HG03442 (cell line): ENCODE results near the gene TBC1D17.
A peak's percentile ranks its signal among the peaks of the same experiment; 100 is the strongest.

ENCODE experiments used
- ATAC-seq: cut with Tn5 transposase; IDR thresholded peaks from one replicate; pipeline ENCODE4 v1.9.1; 2021; ENCODE audit warnings: mild to moderate bottlenecking, moderate library complexity; ENCODE audit not compliant: unreplicated experiment

The TBC1D17 gene

DNA sequence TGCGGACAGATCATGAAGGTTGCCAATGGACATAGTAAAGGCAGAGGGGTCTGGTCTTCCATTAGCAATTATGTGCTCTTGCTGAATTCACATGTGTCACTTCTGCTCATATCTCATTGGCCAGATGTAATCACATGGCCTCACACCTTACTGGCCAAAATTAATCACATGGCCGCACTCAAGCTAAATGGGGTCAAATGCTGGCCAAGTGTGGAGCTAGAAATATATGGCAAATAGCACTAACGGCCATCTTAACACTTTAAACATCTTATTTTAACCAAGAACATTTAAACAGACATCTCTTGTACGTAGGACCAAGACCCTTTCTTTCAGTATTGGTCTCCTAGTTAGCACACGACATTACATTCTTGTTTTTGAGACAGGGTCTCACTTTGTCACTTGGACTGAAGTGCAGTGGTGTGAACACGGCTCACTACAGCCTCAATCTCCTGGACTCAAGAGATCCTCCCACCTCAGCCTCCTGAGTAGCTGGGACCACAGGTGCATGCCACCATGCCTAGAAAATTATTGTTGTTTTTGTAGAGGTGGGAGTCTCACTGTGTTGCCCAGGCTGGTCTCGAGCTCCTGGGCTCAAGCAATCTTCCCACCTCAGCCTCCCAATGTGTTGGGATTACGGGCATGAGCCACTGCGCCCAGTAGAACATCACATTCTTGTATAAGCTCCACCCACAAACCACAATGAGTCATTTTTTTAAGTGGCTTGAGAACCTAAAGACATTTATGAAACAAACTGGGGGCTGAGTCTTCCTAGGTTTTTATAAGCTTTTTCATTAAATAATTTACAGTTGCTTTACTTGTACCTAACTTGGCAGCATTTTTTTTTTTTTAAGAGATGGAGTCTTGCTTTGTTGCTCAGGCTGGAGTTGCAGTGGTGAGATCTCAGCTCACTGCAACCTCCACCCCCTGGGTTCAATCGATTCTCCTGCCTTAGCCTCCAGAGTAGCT, 29.5 kb upstream of the TBC1D17 start:
- no peak for ATAC-seq

DNA sequence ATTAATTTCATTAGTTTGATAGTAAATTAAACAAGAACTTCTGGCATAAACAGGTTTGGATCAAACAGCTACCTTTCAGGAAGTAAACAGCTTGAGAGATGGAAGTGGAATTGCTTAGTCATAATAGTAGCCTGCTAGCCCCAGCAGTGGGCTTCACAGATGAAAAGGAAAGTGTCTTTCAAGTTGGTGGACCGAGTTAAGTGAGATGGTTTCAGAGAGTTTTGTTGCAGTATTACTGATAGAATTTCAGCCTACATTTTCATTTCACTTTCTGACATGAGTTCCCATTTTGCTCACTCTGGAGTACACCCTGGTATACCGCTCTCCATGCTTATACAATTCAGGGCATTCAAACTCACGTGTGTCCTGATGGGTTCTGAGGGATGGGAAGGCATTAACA, 28.6 kb upstream of the TBC1D17 start:
- ATAC-seq: no peak

DNA sequence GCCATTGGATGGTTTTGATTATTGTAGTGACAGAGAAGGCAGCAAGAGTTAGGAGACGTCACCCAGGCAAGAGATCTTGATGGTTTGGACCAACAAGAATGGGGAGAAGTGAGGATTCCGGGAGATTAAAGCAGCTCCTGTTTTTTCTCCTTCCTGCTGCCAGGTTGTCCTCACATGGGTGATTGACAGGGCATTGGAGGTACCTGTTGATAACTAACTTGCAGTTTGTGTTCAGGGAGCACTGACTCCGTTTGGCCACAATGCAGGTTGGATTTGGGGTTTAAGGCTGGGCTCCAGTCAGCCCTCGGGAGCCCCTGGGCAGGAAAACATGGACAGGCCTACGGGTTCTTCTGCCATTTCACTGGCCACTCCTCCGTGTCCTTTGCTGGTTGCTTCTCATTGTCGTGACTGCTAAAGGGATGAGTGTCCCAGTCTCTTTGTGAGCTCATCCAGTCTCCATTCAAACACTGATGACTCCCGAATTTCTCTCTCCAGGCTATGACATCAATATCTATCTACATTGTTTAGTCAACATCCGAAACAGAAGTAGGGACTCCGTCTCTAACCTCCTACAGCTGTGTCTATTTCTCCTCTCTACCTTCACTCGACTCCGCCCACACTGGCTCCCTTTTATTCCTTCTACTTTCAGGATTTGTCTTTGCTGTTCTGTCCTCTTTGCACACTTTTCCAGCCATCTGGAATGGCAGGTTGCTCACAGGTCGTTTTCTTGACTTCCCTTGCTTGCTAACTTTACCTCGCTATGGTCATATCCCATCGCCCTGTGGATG, 27.9 kb upstream of the TBC1D17 start:
- no peak for ATAC-seq

DNA sequence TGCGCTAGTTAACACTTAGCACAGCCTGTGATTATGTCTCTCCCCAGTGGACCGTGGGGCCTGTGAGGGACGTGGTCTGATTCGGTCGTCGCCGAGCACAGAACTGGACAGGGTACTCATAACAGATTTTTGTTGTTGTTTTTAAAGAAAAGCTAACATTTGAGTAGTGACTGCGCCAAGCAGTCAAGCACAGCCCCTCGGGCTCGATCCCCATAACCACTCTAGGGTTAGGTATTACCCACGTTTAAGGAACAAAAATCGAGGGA, 27.3 kb upstream of the TBC1D17 start:
- no peak for ATAC-seq

DNA sequence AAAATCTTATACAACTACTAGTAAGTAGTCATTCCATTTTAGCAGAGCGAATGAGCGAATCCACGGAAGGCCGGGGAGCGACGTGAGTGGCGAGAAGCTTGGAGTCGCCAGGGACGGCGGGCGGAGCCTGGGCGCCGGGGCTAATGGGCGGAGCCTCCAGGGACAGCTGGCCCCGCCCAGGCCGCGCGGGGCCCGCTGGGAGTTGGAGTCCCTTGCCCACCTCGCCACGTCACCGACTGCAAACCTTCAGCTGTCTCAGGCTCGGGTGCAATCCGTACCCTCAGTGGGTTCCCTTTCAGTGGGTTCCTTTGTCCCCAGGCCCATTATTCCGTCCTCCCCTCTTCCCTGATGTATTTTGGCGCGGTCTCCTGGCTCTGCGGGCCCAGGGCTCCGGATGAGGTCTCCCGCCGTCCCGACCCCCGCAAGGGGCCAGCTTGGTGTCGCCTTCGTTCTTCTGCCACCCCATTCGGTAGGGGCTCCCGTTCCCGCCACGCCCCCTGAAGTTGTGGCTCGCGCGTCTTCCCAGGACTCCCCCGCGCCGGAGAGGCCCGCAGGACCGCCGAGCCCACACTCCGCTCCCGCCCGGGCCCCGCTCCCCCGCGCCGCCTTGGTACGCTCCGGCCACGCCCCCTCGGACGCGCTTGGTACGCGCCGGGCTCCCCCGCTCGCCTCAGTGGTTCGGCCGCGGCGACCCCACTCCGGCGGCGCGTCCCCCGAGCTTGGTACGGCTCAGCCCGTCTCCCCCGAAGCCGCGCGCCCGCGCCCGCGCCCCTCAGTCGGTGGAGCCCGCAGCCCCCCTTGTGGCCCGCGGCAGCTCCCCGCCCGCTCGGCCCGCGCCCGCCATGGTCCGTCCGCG, 26.8 kb upstream of the TBC1D17 start, which contains the start of gene PTOV1:
TSS of gene PTOV1 (plus strand) at position 673 of the 856 bp plus-strand sequence.
- peak; percentile 69 for ATAC-seq

DNA sequence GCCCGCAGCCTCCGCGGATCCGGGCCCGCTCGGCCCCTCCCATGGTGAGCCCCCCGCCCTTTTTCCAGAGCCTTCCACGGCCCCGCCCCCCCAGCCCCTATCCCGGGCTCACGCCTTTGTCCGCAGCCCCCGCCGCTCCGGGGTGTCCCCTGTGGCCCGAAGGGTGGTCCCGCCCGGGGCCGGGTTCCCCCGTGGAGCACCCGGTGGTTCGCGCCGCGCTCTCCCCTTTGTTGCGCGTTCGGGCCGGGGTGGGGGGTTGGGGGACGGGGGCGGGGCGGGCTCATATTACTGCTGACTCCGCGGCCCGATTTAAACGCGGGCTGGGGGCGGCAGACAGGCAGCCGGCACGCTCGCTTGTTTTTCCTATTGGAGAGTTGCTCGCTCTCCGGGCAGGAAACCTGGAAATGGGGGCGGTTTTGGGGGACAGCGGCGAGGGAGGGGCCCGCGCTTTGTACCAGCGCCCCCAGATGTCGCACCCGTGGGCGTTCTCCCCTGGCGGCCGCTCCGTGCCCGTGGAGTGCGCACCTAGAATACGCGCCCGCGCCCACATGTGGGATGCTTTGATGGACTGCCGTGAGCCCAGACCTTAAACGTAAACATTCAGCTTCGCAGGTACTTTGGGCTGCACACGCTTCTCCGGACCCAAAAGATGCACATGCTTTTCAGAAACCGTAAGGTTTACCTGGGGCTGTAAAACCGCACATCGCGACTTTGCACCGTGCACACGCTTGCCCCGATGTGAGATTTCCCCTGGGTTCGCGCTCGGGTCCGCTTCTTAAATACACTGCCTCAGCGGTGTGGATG, 25.8 kb upstream of the TBC1D17 start:
- ATAC-seq: peak; percentile 6

DNA sequence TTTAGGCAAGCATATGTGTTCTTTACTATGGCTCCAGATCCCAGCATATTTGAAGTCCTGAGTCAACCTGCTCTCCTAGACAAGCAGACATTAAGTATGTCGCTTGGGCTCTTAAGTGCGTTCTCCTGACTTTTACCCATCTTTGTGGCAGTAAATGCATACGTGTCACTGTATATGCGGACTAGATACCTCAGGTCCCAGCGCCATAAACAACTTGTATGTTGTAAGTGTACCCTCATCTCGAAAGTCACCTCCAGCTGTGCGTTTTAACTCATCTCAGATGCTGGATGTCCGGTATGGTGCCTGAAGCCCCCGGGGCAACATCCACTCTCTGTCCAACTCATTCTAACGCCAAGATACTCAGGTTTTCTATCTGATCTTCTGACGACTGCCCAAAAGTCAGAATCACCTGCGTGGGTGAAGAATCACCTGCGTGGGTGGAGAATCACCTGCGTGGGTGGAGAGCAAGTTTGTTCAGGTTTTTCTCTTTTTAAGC, 24.8 kb upstream of the TBC1D17 start:
- ATAC-seq: no peak

DNA sequence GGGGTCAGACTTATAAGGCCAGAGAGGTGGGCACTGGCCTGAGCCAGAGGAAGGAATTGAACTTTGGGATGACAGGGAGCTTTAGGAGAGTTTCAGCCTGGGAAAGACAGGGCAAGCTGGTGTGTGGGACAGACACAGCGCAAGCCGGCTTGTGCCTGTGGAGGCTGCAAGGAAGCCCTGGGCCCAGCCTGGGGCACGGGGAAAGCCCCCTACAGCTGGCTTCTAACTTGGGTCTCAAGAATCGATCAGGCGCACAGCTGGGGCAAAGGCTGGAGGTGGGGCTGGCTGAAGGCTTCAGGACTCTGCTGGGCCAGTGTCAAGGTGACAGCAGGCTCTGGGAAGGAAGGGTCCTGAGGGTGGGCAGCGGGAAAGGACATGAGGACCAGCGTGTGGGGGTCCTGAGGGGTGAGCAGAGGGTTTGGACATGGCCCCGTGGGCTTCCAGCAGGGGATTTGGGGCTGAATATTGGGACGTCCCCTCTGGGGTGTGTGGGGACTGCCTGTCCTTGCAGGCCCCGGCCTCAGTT, 23.6 kb upstream of the TBC1D17 start:
- no peak for ATAC-seq

DNA sequence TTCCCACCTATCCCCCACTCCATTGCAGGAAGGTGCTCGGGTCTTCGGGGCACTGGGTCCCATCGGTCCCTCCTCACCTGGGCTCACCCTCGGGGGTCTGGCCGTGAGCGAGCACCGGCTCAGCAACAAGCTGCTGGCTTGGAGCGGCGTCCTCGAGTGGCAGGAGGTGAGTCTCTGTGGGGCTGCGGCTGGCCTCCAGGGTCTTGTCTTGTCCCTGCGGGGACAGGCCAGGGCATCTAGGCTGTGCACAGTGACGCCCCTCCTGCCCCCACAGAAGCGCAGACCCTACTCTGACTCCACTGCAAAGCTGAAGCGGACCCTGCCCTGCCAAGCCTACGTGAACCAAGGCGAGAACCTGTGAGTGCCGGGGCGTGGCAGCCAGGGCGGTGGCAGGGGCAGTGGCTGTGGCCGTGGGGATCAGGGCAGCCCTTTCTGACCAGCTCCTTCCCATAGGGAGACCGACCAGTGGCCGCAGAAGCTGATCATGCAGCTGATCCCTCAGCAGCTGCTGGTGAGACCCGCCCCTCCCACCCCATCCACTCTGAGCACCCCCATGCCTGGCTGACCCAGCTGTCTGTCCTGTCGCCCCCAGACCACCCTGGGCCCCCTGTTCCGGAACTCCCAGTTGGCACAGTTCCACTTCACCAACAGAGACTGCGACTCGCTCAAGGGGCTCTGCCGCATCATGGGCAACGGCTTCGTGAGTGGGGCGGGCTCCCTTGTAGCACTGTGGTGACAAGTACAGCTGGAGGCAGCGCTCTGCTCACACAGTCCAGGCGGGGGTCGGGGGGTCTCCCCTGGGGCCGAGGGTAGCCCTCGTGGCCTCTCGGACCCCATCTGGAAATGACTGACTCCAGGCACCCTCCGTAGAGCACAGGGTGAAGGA, 22.9 kb upstream of the TBC1D17 start:
- no peak for ATAC-seq

DNA sequence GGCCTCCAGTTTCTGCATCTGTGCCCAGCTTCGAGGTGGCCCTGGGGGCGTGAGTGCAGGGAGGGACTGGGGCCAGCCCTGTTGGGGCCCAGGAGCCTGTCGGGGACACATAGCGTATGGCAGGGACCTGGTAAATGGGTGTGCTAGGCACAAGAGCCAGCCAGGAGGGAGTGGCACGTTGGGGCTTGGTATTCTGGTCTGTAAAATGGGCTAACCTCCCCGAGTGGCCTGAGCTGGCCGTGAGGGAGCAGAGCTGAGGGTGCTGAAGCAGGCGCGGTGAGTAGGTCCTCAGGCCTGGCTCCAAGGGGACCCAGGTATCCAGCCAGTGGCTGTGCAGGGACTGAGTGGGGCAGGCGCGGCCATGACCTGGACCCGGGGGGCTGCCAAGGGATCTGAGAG, 22.2 kb upstream of the TBC1D17 start:
- no peak for ATAC-seq

DNA sequence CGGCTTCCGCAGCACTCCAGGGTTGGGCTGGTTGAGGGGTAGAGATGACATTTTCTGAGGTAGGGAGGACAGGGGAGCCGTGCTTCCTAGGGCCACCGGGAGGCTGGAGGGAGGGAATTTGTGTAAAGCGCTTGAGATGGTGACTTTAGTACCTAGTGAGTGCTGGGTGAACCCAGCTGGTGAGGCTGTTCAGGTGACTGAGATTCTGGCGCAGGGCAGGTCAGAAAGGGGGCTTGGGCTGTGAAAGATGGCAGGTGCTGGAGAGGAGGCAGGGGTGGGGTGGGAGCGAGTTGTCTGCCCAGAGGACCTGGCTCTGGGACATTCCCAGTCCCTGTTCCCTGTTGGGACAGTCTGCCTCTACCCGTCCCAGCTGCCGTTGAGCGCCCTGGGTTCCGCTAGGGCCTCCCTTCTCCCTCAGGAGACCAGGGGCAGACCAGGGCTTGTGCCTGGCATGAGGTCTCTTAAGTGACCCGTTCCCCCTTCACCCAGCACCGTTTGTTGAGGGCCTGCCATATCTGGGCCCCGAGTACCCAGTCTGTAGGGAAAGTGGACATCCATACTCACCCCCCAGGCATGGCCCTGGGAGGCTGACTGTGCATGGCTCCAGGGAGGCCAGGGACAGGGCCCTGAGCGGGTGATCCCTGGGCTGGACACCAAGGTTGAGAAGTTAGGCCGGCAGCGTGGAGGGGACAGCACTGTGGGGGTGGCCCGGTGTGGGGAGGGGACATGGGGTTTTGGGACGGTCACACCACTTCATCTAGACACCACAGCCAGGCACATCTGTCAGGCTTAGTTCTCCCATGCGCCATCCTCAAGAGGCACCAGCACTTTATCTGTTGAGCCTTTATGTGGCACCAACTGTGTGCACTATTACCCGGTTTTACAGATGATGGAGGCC, 21.6 kb upstream of the TBC1D17 start:
- ATAC-seq: no peak

DNA sequence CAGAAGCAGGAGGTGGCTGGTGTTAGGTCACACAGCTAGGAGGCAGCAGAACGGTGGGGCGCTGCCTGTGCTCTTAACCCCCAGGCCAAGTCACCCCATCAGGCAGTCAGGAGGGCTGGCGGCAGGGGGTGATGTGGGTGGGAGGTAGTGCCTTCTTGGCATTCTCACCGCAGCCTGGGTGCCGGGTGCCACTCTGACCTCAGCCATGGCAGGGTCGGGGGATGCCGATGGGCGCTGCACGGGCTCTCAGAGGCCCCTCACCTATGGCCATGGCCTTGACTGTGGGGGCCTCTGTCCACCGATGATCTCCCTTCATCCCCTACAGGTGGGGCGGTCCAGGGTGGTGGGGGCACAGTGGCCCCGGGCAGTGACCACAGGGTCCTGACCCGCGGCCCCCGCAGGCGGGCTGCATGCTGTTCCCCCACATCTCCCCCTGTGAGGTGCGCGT, 20.9 kb upstream of the TBC1D17 start:
- ATAC-seq: no peak

DNA sequence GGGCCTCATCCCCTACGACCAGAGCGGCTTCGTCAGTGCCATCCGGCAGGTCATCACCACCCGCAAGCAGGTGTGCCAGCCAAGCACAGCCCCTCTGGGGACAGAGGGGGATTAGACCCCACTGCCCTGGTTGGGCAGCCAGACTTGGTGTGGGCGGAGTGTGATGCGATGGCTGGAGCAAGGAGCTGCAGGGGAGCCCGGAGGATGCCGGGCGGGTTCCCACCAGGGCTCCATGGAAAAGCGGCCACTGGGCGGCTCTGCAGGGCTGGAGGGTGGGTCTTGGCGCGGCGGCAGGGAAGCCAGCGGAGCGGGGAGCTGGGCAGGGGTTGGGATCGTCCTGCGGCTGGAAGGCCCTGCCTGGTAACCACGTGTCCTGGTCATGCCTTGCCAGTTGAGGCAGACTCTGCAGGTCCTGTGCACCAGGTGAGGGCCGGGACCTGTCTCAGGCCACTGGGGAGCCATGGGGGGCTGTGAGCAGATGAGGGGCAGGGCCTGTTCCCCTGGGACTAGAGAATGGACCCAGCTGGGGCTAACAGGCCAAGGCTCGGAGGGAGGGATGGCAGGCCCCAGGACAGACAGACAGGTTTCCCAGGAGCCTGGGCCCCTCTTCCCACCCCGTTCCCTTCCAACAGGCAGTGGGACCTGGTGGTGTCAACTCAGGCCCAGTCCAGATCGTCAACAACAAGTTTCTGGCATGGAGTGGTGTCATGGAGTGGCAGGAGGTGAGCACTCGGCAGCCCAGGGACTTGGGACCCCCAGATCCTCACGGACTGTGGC, 20.3 kb upstream of the TBC1D17 start:
- ATAC-seq: no peak

DNA sequence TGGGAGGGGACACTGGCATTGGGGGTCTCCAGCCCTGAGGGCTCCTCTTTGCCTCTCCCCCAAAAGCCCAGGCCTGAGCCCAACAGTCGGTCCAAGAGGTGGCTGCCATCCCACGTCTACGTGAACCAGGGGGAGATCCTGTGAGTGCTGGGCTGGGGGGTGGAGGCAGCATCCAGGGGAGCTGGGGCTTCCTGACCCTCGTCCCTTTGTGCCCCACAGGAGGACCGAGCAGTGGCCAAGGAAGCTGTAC, 19.7 kb upstream of the TBC1D17 start:
- no peak for ATAC-seq

DNA sequence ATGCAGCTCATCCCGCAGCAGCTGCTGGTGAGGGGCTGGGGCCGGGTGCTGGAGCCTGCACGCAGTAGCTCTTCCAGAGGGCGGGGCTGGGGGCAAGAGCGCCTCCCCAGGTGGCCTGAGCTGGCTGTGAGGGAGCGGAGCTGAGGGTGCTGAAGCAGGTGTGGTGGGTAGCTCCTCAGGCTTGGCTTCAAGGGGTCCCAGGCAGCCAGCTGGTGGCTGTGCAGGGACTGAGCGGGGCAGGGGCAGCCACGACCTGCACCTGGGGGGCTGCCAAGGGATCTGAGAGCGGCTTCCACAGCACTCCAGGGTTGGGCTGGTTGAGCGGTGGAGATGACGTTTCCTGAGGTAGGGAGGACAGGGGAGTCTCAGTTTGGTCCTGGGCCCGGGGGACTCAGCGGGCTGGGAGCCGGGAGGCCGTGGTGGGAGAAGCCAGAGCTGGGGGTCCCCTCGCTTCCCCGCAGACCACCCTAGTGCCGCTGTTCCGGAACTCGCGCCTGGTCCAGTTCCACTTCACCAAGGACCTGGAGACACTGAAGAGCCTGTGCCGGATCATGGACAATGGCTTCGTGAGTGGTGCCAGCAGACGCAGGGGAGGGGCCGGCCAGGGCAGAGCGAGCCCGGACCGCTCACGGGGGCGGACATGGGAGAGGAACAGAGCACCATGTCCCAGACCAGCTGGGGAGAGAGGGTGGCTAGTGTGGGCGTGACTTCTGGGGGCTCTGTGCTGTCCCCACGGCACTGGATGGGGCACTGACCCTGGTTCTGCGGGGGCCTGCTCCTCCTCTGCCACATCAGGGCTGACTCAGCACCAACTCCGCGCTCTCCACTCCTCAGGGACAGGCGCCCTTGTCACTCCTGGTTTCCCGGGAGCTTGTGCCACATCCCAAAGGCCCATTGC, 19.2 kb upstream of the TBC1D17 start:
- no peak for ATAC-seq

DNA sequence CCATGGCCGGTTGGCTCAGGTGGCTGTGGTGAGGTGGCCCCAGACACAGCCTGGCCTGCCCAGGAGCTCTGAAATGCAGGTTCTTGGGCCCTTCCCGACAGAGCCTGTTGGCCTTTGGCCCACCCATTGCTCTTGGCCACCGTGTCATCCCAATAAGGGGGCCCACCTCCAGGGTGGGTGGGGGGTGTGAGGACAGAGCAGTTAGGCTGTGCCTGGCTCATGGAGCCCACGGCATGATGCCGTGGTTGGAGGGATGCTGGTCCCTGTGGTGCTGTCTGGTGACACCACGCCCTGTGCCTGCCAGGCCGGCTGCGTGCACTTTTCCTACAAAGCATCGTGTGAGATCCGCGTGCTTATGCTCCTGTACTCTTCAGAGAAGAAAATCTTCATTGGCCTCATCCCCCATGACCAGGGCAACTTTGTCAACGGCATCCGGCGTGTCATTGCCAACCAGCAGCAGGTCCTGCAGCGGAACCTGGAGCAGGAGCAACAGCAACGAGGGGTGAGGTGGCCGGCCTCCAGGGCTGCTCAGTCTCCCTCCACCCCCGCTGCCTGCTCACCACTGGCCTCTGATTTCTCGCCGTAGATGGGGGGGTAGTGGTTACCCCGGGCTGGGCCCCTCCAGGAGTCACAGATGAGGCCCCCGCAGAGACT, 17.7 kb upstream of the TBC1D17 start:
- no peak for ATAC-seq
